Stimulated activated CD4-positive, alpha-beta T cell treated with anti-CD3 and anti-CD28 coated beads, Interleukin-15, amount 100 ng/mL, for 48 hours (primary cell): ENCODE data around the gene COL9A2.
A peak's percentile ranks its signal among the peaks of the same experiment; 100 is the strongest.

ENCODE experiments used
- DNase-seq, 2 donors: peaks; one replicate each; pipeline ENCODE4 v3.0.0-alpha.2; 2020; ENCODE audit warnings: low read depth in 2 of 2

Gene COL9A2

DNA sequence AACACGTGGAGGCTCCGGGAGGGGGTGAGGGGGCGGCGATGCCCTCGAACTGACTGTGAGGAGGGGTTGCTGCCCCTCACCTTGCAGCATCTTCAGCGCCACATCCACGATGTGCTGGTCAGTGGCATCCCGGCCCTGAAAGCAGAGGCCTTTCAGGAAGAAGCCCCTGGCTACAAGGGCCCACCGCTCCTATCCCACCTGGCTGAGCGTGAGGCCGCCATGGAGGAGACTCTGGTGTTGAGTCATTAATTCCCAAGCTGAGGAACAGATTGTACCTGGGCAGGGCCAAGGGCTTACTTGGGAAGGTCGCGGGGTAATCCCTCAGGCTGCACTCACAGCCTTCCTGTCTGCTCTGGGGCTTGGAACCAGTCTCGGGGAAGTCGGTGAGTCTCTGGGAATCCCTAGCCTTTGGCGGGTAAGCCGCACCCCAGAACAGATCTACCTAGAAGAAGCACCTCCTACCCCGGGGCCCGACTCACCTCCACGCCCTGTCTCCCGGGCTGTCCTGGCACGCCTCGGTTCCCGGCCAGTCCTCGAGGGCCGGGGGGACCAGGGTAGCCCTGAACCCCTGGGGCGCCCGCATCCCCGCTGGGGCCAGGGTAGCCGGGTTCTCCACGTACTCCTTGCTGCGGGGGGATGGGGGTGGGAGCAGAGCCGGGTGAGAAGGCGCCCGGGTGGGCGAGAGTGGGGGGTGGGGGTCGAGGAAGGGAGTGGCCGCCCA lies 13.9 kb downstream of the COL9A2 start:
- no peak for DNase-seq

DNA sequence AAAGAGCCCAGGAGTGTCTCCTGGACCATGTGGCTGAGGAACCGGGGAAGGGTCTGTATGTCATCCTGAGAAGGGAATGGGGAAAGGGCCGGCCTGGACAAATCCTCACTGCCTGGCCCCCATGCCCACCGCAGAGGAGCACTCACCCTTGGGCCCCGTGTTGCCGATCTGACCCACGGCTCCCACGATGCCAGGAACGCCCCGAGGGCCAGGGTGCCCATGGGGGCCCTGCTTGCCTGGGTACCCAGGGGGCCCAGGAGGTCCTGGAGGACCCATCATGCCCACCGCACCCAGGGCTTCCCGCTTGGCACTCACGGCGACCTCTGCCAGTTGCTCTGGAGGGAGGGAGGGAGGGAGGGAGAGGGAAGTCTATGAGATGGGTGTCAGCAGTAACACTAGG lies 14.6 kb downstream of the COL9A2 start:
- DNase-seq = no peak

DNA sequence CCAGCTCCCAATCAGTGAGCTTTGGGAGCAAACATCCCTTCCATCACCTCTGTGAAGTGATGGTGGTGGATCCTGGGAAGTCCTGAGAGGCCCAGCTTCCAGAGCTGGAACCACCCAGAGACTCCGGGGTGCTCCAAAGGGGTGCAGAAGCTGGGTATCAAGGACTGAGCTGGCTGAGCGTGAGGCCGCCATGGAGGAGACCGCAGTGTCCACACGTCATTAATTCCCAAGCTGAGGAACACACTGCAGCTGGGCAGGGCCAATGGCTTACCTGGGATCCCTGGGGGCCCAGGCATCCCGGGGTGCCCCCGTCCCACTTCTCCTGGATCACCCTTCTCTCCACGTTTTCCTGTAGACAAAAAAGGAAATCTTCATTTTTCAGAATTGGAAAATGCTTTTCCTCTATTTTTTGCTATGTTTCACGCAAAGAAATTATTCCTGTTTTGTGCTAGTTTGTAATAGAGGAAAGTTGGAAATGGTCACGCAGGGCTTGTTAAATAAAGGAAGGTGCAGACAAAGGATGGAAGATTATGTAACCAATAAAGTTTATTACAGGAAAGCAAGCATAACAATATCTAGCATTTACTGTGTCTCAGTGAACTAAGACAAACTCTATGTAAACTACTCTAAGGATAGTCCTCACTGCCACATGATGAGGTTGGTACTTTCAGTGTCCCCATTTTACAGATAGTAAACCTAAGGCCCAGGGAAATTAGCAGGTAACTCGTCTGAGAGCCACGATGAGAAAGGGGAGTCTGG lies 15.4 kb downstream of the COL9A2 start:
- no peak for DNase-seq

DNA sequence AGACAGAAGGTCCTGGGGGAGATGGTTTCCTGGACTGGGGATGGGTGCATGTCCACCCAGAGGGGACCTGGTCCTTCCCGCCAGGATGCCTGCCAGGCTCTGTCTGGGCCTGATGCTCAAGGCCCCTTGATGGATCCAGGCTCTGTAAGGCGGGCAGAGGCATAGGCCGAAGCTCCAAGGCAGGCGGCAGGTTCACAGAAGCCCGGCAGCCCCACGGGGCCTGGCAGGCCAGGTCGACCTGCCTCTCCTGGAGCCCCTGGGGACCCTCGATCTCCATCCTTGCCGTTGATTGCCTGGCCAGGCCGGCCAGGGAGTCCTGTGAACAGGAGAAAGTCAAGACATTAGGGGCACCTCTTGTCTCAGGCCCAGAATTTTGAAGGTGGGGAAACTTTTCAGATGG lies 16.0 kb downstream of the COL9A2 start:
- no peak for DNase-seq

DNA sequence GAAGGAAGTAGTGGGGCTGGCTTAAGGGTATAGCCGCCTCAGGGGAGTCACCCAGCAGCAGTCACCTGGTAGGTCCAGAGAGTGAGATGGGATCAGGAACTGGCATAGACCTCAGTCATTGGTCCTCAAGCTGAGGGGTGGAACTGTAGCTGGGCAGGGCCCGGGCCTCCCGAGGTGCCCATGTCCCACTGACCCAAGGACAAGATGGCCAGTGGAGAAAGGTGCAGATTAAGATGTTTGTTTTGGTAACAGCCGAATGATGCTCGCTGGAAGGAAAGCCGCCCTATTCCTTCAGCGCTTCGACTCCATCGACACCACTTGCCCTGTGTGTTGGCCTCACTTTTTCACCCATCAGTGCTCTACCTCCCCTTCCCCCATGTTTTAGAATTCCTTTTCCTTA lies 16.4 kb downstream of the COL9A2 start:
- DNase-seq = no peak

DNA sequence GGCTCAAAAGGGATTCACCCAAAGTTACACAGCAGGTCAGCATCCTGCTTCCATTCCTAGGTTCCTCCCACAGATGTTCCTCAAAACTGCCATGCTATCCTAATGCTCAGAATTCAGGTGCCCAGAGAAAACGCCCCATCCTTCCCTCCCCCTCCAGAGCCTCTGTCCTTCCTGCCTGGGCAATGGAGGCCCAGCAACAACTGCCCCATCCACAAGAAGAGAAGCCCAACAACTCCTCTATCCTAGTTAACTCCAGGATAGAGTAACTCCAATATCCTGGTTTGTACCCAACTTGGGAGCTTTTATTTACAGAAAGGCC lies 16.9 kb downstream of the COL9A2 start:
- DNase-seq = no peak

DNA sequence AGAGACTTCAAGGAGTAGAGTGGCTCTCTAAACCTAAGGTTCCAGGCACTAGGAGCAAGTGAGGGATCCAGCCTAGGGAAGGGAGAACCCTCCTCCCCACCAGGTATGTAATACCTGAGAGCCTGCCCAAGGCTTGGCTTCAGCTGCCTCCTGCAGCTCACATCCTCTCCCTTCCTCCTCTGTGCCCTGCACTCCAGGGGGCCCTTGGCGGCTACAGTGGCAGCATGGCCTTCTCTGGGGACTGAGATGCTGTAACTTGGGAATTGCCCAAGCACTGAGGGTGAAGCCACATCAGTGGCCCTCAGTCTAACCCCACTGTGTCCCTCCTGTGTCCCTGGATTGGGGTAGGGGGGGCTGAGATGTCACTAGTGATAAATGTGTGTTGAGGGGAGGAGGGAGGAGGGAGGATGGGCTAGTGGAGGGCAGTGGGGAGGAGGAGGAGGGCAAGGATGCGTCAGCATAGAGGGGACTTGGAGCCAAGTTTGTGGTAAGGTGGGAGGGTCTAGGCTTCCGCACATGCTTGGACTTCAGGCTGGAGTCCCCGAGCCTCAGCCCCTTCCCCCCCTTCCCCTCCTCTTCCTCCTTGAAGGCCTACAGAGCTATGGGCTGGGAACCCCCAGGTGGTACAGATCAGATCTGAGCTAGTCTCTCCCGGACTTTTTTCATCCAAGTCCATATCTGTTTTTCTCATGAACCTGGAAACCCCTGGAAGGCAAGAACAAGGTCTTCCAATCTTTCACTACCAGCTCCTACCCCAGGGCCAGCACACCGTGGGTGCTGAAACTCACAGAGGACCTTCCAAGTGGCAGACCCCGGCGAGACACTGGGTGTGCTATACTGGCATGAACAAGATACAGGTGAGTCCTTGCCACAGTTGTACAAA lies 17.5 kb downstream of the COL9A2 start:
- no peak for DNase-seq

DNA sequence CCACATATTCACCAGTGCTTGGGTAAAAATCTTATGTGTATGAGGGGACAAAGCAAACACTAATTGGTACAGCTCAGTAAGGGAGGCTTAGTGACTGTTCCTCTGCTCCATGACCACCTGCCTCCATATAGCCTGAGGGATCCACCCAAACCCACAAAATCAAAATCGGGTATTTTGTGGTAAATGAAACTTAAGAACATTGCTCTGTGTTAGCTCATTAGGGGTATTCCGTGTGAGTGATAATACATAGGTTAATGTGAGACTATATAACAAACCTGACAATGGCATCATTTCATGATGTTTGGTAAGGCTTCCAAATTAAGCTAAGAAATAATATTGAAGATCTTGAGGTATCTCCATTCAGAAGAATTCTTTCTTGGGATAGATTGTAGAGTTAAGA lies 25.8 kb downstream of the COL9A2 start:
- no peak for DNase-seq

DNA sequence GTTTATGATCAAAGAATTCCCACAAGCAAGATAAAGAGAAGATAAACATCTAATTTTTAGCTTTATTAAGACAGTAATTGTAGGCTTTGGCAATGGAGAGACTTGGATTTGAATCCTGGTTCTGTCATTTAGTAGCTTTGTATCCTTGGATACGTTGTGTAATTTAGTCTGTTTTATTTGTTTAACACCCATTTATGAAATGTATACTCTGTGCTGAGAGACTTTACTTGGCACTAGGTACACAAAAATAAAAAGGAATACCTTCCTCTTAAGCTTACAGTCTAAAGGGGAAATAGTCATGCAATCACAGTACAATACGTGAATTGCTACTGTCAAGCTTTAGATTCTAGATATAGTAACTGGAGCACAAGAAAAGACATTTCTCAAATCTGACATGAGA lies 35.2 kb downstream of the COL9A2 start:
- no peak for DNase-seq

DNA sequence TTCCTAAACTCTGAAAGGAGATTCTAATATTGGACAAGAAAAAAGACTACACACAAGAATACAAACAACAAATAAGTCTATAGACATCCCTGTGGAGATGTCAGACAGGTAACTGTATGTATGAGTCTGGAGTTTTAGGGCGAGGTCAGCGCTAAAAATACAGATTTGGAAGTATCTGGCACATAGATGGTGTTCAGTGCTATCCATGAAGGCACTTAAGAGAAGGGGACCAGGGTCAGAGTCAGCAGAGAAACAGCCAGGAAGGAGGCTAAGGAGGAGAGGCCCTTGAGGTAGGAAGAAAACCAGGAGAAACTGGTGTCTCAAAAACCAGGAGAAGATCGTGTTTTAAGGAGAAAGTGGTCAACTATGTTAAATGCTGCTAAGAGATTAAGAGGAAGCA lies 41.0 kb downstream of the COL9A2 start:
- DNase-seq = no peak

DNA sequence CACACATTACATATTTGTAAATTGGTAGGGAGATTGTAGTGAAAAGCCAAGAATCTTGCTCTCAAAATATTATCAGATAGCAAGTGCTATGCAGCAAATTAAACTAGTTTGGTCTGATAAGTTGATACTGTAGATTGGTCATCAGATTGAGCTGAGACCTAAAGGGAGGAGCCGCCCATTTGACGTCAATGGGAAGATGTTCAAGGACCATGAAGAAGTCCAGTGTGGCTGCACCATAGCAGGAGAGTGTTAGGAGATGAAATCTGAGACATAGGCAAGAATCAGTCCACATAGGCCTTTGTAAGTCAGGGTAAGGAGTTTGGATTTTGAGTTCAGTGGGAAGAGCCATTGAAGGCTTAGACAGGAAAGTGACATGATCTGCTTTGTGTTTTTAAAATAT lies 42.8 kb downstream of the COL9A2 start:
- no peak for DNase-seq

DNA sequence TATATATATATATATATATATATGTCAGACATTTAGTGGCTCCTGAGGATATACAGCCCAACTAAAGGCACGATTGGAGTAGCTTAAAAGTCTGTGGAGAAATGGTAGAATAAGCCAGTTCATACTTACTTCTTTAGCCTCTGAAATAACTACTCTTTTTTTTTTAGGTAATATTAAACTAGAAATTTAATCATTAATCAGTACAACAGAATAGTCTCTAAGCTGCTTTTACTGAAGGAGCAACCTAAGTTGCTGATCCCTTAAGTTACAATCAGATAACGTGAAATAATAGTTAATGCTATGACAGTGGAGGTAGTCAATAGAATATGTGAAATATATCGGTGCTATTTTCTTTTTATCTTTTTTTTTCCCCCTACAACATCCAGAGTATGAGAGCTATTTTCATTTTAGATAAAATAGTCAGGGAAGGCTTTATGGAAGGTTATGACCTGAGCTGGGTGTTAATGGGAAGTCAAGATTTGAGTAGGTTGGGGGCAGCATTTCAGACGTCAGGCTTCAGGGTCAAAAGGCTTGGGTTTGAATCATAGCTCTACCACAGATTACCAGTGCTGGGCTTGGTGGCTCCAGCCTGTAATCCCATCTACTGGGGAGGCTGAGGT lies 43.4 kb downstream of the COL9A2 start:
- no peak for DNase-seq

DNA sequence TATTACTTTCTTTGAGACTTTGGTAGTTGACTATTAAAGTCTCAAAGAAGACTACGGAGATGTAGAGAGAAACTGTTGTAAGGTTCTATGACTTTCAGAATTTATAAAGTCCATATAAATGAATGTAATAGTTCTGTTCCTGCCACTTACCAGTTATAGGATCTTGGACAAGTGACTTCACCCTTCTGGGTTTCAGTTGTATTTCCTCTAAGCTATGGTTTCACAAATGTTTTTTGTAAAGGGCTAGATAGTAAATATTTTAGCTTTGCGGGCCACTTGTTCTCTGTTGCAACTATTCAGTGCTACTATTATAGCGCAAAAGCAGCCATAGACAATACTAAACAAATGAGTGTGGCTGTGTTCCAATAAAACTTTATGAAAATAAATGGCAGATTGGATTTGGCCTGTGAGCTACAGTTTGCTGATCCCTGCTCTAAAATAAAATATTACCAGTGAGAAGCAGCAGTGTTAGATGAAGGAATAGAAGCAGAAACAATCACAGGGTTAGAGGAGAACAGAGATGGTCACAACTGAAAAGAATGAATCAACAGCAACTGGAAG lies 44.4 kb downstream of the COL9A2 start:
- DNase-seq = no peak

DNA sequence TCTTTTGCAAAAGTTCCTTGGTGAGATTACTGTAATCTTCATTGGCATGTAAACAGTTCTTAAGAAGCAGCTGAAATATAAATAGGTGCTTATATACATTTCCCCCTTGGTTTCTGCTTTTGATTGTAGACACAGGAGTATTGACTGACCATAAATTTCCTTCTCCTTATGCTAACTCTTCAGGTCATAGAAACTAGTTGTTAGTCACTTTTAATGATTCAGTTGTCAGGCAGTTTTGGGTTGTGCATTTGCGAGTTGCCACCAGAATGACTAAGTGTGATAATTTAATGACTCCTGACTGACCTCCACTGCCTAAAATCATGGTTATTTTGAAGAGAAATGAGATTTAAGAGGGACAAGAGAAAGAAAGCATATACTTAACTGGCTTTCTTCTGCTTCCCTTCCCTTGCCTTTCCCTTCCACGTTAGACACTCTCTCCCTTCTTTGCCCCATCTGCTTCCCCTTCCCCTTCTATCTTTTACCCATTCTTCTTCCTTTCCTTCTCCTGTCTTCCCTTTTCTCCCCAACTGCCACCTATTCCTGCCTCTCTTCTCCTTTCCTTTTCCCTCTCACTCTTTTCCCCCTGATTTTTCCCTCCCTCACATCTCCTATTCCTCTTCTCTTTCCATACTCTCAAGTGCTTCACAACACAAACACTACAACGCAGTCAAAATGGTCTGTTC lies 46.8 kb downstream of the COL9A2 start:
- peak in 1 of 2 donors; percentile 19 for DNase-seq

DNA sequence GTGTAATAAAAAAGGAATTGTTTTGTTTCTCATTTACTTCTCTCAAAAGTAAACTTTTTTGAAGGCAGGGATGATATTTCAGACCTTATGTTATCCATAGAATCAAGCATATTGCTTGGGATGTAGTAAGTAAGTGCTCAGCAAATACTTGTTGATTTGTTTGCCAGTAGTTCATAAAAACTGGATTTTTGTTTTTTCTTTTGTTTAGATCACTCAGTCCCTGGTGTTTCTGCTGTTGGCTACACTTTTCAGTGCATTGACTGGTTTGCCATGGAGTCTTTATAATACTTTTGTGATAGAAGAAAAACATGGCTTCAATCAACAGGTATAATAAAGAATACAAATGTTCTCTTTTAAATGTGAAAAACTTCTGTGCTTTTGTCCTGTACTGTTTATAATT lies 48.9 kb downstream of the COL9A2 start:
- no peak for DNase-seq

DNA sequence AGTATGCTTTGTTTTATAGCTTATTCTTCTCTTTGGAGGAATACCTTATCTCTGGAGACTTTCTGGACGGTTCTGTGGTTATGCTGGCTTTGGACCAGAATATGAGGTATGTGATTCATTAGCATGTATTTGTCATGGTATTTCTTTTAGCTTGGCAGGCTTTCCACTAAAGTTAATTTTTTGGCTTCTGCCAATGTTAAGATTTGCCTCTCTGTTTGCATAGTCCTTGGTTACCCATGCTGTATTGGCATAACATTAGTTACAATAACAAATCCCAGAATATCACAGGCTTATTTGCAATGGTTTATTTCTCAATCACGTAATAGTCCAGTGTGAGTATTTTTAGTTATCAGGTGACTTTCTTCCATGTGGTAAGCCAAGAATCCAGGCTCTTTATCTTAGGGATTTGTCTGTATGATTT lies 49.3 kb downstream of the COL9A2 start:
- DNase-seq = no peak

DNA sequence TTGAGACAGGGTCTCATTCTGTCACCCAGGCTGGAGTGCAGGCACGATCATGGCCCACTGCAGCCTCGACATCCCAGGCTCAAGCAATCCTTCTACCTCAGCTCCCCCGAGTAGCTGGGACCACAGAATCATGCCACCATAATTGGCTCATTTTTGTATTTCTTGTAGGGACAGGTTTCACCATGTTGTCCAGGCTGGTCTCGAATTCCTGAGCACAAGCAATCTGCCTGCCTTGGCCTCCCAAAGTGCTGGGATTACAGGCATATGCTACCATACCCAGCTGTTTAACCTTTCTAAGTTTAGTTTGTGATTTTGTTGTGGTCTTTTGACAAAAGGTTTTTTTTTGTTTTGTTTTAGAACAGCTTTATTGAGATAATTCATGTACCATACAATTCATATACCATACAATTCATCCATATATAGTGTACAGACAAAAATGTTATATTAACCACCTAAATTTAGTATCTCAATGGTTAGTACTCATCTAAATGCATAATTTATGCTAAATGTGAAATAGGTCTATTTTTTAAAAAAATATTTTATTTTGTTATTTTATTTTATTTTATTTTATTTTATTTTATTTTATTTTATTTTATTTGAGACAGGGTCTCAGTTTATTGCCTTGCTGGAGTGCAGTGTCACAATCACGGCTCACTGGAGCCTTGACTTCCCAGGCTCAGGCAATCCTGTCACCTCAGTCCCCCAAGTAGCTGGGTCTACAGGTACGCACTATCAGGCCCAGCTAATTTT lies 50.1 kb downstream of the COL9A2 start:
- DNase-seq = no peak

DNA sequence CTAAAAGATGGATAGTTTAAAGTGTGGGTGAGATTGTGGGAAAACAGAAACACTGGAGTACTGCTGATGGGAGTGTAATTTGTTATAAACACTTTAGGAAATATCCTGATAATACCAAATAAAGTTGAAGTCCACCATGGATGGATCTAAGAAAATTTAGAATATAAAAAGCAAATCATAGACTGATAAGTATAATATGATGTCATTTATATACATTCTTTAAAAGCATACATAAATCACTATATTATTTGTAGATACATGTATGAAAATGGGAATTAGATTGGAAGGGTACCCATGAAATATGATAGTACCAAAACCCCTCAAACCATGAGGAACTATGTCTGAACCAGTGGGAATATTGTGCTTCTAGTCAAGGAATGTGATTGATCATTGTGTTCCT lies 51.2 kb downstream of the COL9A2 start:
- DNase-seq = no peak

DNA sequence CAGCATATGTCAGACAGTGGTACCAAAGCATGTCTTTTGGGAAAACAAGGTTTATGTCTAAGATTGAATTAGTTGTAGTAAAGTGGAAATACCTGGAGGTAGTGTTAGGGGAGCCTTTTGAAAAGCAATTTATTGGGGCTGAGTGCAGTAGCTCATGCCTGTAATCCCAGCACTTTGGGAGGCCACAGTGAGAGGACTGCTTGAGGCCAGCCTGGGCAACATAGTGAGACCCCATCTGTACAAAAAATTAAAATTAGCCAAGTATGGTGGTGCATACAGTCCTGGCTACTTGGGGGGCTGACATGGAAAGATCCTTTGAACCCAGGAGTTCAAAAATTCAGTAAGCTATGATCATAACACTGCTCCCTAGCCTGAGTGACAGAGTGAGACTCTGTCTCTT lies 51.8 kb downstream of the COL9A2 start:
- no peak for DNase-seq

DNA sequence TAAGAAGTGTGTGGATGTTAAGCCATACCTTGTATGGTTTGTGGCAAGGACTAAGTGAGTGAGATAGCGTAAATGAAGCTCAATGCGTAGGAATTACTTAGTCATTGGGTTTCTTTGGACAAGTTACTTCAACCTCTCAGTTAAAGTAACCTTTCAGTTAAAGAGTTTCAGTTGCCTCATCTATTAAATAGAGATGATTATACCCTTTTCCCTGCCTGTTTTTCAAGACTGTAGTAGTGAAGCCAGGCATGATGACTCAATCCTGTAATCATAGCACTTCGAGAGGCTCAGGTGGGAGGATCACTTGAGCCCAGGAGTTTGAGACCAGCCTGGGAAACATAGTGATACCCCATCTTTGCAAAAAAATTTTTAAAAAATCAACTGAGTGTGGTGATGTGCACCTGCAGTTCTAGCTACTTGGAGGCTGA lies 52.7 kb downstream of the COL9A2 start:
- DNase-seq = peak; percentile 20 to 25

DNA sequence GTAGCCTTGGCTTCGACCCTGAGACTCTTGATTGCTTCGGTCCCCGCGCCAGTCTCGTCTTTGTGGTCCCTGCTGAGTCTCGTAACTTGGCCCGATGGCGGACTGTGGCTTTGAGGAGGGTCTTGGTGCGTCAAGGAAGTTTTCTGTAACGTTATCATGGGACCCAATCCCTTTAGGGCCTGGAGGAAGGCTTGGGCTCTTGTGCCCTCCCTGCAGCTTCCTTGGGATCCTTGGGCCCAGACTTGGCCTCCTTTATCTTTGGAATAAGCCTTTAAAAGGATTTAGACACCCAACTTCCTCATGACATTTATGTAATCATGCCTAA lies 58.7 kb downstream of the COL9A2 start:
- DNase-seq = no peak
